Esophagus squamous epithelium (tissue), 5 donors: ENCODE data around the gene GPBP1. TPM values are rescaled to one million over a fixed set of nuclear protein-coding genes. Genes with fewer than 3 reads are reported as not detected.
"Not testable (repeated sequence)": the region's sequence is repeated elsewhere in the genome, so short reads cannot be mapped to it uniquely, and the experiment has no call there.

ENCODE experiments used
- DNase-seq: peaks from one replicate; lab custom pipeline; 2025; lab: John Stamatoyannopoulos, UW
- H3K27ac ChIP-seq, 4 donors: fragments of 200-600 bp; sonication (generic); one replicate each; pipeline ENCODE4 v1.5.1; 2016 to 2019; ENCODE audit warnings: mild to moderate bottlenecking in 1 of 4
- H3K27me3 ChIP-seq, 4 donors: fragments of 200-600 bp; sonication (generic); 1 replicate in 3 of 4; 2 replicates in 1 of 4; pipeline versions ENCODE4 v1.5.1 to v1.6.0; 2017 to 2021; ENCODE audit warnings: antibody characterized with exemption in 1 of 4
- H3K36me3 ChIP-seq, 3 donors: fragments of 200-600 bp; sonication (generic); one replicate each; pipeline ENCODE4 v1.5.1; 2016 to 2019
- H3K4me1 ChIP-seq, 3 donors: fragments of 200-600 bp; sonication (generic); one replicate each; pipeline ENCODE4 v1.5.1; 2017 to 2019
- H3K4me3 ChIP-seq, 4 donors: fragments of 200-600 bp; sonication (generic); 1 replicate in 3 of 4; 2 replicates in 1 of 4; pipeline ENCODE4 v1.5.1; 2016 to 2019; ENCODE audit warnings: mild to moderate bottlenecking in 2 of 4, moderate library complexity in 1 of 4
- H3K9me3 ChIP-seq, 3 donors: fragments of 200-600 bp; sonication (generic); one replicate each; pipeline ENCODE4 v1.5.1; 2016 to 2019
- POLR2A ChIP-seq, 4 donors: fragments of 450-650 bp; IDR thresholded peaks; one replicate each; pipeline ENCODE4 v1.6.1; 2017; ENCODE audit warnings: antibody characterized with exemption in 4 of 4, mild to moderate bottlenecking in 4 of 4, moderate library complexity in 3 of 4
- WGBS, 2 donors: methylation state at CpG; one replicate each; pipeline ENCODE4 v1.1.5; 2018; 5-methylcytosine and 5-hydroxymethylcytosine counted together
- intact Hi-C: fragments of 100-400 bp; cut with DNase I; formaldehyde crosslinking; loops from one replicate; pipeline ENCODE4 v1.15.0; 2022
- total RNA-seq, 4 donors: library from RNA; depleted of rRNA; stranded (reverse); fragments of >200 nt; gene quantifications; one replicate each; pipeline ENCODE4 v1.1.0, GENCODE V29; 2016
- TF ChIP-seq, protein P1 (sequence below), 6 experiments: fragments of 450-650 bp in 4 of 6; fragments of 200-600 bp in 2 of 6; sonication (generic) in 2 of 6; IDR thresholded peaks; one replicate each; pipeline ENCODE4 v1.5.1; 2016 to 2019; ENCODE audit warnings: antibody characterized with exemption in 6 of 6, mild to moderate bottlenecking in 4 of 6, moderate library complexity in 4 of 6
- donor health status: DM: yes; HTN: yes; CAD: no.

GPBP1 gene
- total RNA-seq, 4 donors from 2014 or later, result 27.4 to 64.3 (median 43.2) TPM

GRCh38 chr5:57302643-57303042 is 128.8 kb downstream of the GPBP1 start:
- intact Hi-C loops, result loop anchor here (5.0 kb wide), 1 partner anchor 1160 kb away; the partner anchor contains the start of gene PLK2

GRCh38 chr5:57303985-57304384 is 130.1 kb downstream of the GPBP1 start:
- Histone ChIP-seq H3K9me3 (no peaks in the 10 kb centered on the region), H3K27me3 (no peaks in the 10 kb centered on the region), H3K27ac (no peak overlapping the region), H3K36me3 (no peaks in the 10 kb centered on the region), H3K4me3 (no peak overlapping the region), H3K4me1 (peaks cover 0 to under 1% (median 0%) of the 10 kb centered on the region in 3 donors)
- intact Hi-C loops, result loop anchor here (5.0 kb wide), 1 partner anchor 1158 kb away; the partner anchor contains the start of gene PLK2
- no peak for DNase-seq
- TF ChIP-seq, protein P1, sequence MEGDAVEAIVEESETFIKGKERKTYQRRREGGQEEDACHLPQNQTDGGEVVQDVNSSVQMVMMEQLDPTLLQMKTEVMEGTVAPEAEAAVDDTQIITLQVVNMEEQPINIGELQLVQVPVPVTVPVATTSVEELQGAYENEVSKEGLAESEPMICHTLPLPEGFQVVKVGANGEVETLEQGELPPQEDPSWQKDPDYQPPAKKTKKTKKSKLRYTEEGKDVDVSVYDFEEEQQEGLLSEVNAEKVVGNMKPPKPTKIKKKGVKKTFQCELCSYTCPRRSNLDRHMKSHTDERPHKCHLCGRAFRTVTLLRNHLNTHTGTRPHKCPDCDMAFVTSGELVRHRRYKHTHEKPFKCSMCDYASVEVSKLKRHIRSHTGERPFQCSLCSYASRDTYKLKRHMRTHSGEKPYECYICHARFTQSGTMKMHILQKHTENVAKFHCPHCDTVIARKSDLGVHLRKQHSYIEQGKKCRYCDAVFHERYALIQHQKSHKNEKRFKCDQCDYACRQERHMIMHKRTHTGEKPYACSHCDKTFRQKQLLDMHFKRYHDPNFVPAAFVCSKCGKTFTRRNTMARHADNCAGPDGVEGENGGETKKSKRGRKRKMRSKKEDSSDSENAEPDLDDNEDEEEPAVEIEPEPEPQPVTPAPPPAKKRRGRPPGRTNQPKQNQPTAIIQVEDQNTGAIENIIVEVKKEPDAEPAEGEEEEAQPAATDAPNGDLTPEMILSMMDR (IDR thresholded peaks at IDR 0.05), result no peak
- TF ChIP-seq POLR2A (IDR thresholded peaks at IDR 0.05), result no peak
- 78 to 79% methylated on average over 2 to 3 of the region's 3 CpGs for WGBS, 2 donors

More at GRCh38 chr5:57302643-57303042, 128.8 kb downstream of the GPBP1 start:
- Histone ChIP-seq H3K9me3 (no peaks in the 10 kb centered on the region), H3K36me3 (no peaks in the 10 kb centered on the region), H3K27me3 (no peaks in the 10 kb centered on the region), H3K4me1 (peaks cover 5 to 11% (median 7%) of the 10 kb centered on the region in 3 donors), H3K27ac (no peak overlapping the region), H3K4me3 (no peak overlapping the region)
- DNase-seq, result no peak
- TF ChIP-seq, protein P1 (IDR thresholded peaks at IDR 0.05), result no peak
- no peak for TF ChIP-seq POLR2A (IDR thresholded peaks at IDR 0.05)

GRCh38 chr5:57304931-57305330 is 131.1 kb downstream of the GPBP1 start:
- Histone ChIP-seq H3K4me3 (no peak overlapping the region), H3K4me1 (no peaks in the 10 kb centered on the region), H3K27me3 (no peaks in the 10 kb centered on the region), H3K36me3 (no peaks in the 10 kb centered on the region), H3K27ac (no peak overlapping the region), H3K9me3 (no peaks in the 10 kb centered on the region)
- 68 to 72% methylated on average over 2 of the region's 2 CpGs for WGBS, 2 donors
- intact Hi-C loops, result loop anchor here (5.0 kb wide), 1 partner anchor 1157 kb away; the partner anchor contains the start of gene PLK2
- TF ChIP-seq, protein P1 (IDR thresholded peaks at IDR 0.05), result no peak
- TF ChIP-seq POLR2A (IDR thresholded peaks at IDR 0.05), result no peak
- no peak for DNase-seq

DNA sequence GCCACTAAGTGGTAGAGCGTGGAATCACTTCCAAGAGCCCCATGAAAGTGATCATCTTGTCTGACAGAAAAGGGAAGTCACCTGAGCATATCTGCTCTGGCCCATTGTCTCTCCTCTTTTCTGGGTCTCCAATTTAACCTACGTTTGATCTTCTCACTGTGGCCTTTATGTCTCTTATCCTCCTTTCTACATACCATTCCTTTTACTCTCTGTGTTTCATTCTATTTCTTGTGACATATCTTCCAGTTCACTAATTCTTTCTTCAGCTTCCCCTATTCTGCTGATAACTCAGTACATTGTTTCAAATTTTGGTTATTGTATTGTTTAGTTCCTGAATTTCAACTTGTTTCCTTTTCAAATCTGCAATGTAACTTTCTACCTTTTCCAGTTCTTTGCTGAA is 132.5 kb downstream of the GPBP1 start:
- TF ChIP-seq, protein P1 (IDR thresholded peaks at IDR 0.05), result no peak
- no peak for TF ChIP-seq POLR2A (IDR thresholded peaks at IDR 0.05)
- WGBS, 2 donors, result 88 to 91% methylated on average over 2 of the region's 2 CpGs
- intact Hi-C loops, result no loop called here

DNA sequence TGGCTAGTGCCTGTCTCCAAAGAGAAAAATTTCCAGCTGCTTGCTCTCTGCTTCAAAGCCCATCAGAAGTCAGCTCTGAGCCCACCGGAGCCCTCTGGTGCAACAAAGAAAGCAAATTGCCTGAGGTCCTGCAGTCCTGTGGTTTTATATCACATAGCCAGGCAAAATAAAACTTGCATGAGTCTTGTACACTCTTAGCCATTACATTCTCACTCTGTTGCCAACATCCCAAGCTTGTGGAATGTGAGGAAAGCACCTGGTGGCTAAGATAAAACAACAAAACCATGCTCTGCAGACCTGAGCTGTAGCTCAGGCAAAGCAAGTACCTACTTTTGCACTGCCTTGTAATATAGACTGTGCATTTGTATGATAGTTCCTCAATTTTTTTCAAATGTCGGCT is 133.7 kb downstream of the GPBP1 start:
- no peak for TF ChIP-seq POLR2A (IDR thresholded peaks at IDR 0.05)
- TF ChIP-seq, protein P1 (IDR thresholded peaks at IDR 0.05), result no peak
- DNase-seq, result no peak
- no peaks in the 10 kb centered on the region for H3K4me1 ChIP-seq
- H3K27ac ChIP-seq, result no peak overlapping the region
- H3K36me3 ChIP-seq, result no peaks in the 10 kb centered on the region
- no peak overlapping the region for H3K4me3 ChIP-seq
- H3K9me3 ChIP-seq, result no peaks in the 10 kb centered on the region
- WGBS, 2 donors, result 67% methylated on average over 2 of the region's 2 CpGs
- no peaks in the 10 kb centered on the region for H3K27me3 ChIP-seq
- intact Hi-C loops, result no loop called here

More for the DNA sequence above, 132.5 kb downstream of the GPBP1 start:
- Histone ChIP-seq H3K4me1 (no peaks in the 10 kb centered on the region), H3K27me3 (no peaks in the 10 kb centered on the region), H3K9me3 (no peaks in the 10 kb centered on the region), H3K36me3 (no peaks in the 10 kb centered on the region), H3K4me3 (no peak overlapping the region), H3K27ac (no peak overlapping the region)
- no peak for DNase-seq

- H3K36me3 ChIP-seq, H3K27ac ChIP-seq, H3K27me3 ChIP-seq, intact Hi-C loops, H3K4me1 ChIP-seq, DNase-seq, H3K4me3 ChIP-seq, H3K9me3 ChIP-seq: not testable (repeated sequence)
Measured at GRCh38 chr5:57309022-57309421, 135.2 kb downstream of the GPBP1 start.
